Measurements from ENCODE around the gene MSMB. TPM values are rescaled to one million over a fixed set of nuclear protein-coding genes. Genes with fewer than 3 reads are reported as not detected.

MSMB gene
- polyA plus RNA-seq, 1 donor = not detected

GRCh38 chr10:46033602-46034011 lies 12.5 kb downstream of the MSMB start:
- DNase-seq (ENCODE audit: low read depth) = no peak

- no peak for DNase-seq (ENCODE audit: low read depth)
These were observed 14.2 kb downstream of the MSMB start for GRCh38 chr10:46031648-46032532.

DNA sequence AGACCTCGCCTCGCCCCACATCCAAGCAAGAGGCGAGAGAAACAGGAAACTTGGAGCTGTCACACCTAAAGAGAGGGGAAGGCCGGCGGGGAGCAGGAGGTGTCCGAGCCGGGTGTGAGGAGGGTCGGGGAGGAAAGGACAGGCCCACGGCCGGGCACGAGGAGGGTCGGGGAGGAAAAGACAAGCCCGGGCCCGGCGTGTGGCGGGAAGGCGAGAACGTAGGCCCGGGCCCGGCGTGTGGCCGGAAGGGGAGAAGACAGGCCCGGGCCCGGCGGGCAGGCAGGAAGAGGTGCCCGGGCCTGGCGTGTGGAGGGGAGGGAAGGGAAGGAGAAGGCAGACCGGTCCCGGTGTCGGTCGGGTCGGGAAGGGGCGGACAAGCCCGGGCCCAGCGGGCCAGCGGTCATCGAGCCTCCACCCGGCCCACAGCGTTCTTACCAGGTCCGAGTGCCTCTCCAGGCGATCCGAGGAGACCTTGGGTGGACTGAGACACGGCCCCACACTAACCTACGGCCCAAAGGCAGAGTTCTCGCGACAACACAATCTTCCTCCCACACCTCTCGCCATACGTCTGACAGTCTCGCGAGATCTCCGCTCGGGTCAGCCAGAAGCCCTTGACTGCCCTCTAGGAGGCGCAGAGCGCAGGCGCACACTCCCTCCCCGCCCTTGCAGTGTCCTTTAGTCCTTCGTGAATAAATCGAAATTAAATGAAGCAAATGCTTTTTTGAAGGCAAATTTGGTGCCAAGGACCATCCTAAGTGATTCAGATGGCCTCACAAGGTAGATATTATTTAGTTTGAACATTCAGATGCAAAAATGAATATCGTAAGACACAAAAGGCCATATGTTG lies 15.8 kb downstream of the MSMB start, which contains the start of gene NCOA4:
TSS of gene NCOA4 (minus strand) at position 533 of the 847 bp plus-strand sequence. CDS start 13,943 bp downstream, outside the sequence.
- DNase-seq (ENCODE audit: low read depth) = peak; percentile 98

GRCh38 chr10:46029461-46030030 lies 16.5 kb downstream of the MSMB start:
- DNase-seq (ENCODE audit: low read depth) = no peak

DNA sequence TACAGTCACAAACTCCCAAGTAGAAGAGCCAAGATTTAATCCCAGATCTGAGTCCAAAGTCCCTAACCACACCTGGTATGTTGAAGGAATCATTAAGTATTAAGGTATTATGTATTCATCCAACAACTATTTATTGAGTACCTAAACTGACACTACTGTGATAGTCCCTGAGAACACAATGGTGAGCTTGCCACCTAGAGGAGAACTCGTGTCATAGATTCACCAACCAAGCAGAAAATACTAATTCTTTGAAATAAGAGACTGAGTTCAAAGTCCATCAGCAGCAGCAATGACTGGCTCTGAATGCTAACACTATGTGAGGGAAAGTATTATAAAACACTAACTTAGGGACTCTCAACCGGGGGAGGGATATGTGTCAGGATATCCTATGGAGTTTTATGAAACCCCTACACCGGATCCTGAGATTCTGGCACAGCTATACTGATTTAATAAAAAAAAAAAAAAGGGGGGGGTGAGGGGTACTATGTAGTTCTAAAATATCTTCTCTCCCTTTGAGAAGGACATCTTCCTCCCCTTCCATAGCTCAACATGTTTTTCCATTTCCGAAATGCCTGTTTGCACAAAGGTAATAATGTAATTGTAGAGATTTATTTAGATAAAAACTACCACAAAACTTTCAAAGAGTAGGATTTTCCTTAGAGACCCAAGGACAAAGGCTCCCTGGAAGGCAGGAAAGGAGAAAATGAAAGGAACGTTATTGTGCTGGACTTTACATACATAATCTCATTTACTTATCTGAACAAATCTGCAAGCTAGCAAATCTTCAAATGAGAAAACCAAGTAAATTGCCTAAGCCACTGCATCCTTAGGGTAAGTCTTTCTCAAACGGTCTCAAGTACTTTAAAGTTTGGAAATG lies 17.2 kb downstream of the MSMB start:
- no peak for DNase-seq (ENCODE audit: low read depth)

DNA sequence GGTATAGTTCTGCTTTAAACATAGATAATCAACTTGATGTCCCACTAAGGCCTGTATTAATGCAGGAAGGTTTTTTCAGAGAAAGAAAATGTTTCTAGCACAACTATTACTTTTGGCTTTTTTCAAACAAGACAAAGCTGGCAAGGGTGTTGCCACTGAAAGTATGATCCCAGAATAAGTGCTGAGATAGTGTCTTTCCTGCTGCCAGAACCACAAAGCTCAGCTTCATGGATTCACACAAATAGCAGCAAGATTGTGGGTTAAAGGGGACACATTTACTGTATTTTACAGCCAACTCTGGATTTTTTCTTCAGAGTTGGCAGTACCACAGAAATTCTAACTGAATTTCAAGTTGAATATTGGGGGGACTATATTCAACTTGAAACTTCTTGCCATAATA lies 20.0 kb downstream of the MSMB start:
- DNase-seq (ENCODE audit: low read depth) = no peak

DNA sequence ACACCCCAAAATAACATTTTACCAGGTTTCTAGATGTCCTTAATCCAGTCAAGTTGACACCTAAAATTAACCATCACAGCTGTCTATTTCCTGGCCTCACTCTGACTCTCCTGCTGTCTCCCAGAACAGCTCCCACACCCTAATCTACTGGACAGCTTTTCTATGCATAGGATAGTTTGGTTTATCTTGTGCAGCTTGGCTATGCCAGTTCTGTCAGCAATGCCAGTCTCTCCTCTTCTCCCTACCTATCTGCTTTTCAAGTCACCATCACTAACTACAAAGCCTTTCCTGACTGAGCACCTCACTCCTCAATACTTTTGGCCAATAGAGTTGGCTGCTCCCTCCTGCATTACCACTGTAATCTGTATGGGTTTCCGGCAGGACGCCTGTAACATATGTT lies 20.7 kb downstream of the MSMB start:
- DNase-seq (ENCODE audit: low read depth) = no peak

DNA sequence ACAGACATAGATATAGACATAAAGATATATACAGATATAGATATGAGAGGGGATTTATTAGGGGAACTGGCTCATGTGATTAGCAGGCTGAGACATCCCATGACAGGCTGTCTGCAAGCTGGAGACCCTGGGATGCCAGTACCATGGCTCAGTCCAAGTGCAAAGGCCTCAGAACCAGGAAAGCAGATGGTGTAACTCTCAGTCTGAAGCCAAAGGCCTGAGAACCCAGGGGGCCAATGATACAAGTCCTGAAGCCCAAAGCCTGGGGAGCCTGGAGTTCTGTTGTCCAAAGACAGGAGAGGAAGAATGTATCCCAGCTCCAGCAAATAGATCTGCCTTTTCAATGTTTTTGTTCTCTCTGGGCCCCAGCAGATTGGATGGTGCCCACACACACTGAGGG lies 21.1 kb downstream of the MSMB start:
- DNase-seq (ENCODE audit: low read depth) = no peak

DNA sequence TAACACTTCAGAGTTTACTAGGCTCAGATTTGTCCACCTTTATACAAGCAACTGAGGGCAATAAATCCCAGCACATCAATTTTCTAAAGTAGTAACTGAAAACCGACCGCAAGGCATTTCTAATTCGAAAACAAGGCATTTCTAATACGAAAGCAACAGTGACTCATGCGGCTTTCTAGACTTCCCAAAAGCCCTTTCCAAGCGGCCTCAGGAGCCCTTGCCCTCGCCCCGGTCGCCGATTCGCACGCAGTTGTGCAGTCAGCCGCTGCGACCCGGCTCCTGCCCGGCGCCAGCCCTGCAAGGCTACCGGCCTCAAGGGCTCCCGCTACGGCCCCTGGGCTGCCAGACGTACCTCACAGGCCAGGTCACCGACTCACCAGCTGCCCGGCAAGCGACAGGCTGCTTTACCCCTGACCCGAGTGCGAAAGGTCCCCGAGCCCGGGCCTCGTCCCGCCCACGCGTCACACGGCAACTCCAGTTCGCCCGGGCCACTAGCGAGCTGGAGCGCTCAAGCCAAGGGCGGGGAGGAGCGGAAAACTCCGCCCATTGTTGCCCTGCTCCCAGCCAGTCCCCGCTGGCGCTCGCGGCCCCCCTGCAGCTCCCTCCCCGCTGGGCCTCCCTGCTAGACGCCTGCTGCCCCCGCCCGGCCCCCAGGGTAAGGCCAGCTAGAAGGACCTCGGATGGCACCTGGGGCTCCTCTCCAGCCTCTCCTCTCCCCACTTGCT lies 22.9 kb downstream of the MSMB start:
- peak; percentile 44 for DNase-seq (ENCODE audit: low read depth)

GRCh38 chr10:46020344-46020657 lies 25.8 kb downstream of the MSMB start:
- DNase-seq (ENCODE audit: low read depth) = no peak

DNA sequence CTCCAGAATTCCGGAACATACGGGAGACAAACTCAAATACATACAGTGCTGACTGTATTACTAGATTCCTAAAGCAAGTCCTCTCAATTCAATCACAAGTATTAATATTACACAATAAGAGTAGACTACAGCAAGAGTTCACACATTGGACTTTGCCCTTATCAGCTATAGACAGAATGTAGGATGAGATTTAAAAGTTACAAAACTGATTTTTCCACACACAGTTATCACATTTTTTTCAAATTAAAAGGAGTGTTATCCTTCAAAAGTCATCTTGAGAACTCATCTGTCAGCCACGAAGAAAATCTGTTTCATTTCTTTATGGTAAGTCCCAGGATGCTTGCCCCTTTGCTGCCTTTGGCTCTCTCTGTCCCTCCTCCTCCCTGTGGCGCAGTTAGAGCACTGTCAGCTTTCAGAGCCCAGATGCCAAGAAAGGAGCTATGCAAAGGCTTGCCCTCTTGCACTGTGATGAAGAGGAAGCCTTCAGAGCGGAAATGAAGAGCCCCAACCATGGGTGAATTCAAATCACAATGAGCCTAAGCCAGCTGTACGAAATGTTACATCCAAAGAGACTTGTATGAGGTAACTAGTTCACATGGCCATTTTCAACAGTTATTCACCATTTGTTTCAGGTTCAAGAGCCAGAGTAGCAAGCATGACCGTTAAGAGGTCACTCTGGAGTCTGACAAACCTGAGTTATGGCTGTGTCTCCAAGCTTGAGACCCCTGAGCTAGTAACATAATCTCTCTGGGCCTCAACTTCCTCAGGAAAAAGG lies 26.3 kb downstream of the MSMB start:
- no peak for DNase-seq (ENCODE audit: low read depth)

GRCh38 chr10:46019177-46019528 lies 26.9 kb downstream of the MSMB start:
- DNase-seq (ENCODE audit: low read depth) = no peak

DNA sequence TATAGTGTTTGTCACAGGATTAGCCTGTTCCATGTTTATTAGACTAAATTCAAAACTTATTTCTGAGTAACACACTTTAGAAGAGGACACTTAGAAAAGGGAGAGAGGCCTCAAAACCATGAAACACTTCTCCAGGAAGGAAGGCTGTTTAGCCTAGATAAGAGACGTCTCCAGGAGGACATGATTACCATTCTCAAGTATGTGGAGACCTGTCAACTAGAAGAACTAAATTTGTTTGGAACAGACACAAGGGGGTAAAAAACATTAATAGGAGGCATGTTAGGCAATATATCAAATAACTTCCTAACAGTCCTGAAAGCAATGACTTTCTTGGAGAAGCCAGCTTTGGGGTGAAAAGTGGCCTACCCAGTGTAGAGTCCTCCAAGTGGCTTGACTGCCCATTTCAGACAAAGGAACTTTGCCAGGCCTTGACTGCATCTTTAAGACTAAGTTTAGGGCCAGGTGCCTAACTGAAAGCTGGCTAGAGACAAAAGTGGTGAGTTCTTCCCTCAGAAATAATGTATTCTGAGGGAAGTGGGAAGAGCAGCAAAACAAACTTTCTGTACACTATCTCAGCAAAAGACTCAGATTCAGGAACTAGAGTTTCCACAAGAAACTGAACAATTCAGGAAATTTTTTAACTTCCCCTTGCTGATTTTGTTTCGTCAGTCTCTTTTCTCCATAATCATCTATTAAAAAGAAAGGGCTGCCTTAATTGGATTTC lies 27.5 kb downstream of the MSMB start:
- DNase-seq (ENCODE audit: low read depth) = no peak

GRCh38 chr10:46017733-46018132 lies 28.3 kb downstream of the MSMB start:
- no peak for DNase-seq (ENCODE audit: low read depth)

DNA sequence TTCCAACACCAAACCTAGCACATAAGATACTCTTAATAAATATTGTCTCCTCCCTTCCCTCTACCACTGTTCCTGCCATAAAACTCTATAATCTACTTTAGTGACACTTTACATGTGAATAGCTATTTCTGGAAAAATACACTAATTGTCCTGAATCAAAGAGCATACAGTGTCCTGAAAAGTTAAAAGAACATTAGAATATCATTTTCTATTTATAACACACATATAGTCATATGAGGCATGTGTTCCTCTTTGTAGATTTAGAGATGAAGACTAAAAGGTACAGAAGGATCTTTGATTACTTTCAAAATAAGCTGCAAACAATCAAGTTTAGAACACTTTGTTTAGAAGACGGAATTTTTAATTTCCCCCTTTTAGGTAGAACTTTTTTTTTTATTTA lies 29.3 kb downstream of the MSMB start:
- DNase-seq (ENCODE audit: low read depth) = no peak

- DNase-seq (ENCODE audit: low read depth) = no peak
These were observed 29.9 kb downstream of the MSMB start for GRCh38 chr10:46016190-46016589.

DNA sequence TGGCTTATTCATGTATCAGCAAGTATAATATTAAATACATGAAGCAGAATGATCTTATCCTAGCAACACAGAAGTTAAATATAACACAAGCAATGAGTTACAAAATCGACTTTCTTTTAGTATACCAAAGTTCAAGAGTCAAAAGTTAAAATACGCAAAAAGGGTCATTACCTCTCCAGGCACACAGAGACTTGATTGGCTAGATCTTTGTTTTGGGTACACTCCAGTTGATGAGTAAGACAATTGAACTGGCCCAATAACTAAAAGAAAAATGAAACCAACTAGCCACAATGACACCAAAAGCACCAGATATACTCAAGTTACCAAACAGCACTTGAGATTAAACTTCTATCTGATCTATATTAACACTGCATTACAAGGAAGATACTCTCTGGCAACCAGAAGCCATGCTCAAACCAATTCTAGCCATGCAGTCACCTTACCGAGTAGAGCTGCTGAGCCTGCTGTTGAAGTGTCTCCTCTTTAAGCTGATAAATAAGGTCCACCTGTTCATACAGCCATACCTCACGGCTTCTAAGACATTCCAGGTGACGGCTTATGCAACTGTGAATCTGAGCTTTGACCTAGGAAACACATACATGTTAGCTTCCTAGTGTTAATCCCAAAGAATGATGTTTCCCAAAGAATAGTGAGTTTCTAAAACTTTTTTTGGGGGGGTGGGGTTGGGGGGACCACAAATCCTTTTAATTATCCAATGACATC lies 31.2 kb downstream of the MSMB start:
- DNase-seq (ENCODE audit: low read depth) = no peak

DNA sequence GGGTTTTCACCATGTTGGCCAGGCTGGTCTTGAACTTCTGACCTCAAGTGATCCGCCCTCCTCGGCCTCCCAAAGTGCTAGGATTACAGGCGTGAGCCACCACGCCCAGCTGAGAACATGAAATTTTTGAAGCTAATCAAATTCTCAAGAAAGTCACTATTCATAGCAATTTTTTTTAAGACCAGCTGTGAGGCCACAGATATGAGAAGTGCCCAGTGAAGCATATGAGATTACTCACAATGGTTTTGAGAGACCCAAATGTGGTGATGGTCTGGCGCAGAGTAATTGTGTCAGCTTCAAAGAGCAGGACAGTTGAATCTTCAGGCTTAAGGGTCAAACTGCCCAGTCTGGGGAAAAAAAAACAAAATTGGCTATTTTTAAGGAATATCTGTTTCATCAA lies 31.9 kb downstream of the MSMB start:
- DNase-seq (ENCODE audit: low read depth) = no peak

DNA sequence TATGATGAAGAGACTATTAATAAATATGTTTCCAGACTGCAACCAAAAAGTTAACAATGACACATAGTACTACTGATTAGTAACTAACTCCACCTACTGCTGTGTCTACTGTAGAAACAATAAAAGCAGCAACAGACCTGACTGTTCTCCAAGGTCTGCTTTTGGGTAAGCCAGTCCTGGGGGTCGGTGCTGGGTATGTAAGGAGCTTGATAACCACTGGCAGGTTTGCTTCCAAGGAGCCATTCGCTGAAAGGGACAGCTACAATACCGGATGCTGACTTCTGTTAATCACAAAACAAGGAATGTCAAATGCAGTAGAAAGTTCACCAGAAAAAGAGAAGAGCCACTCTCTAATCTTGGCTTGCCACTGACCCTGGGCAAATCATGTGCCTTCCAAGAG lies 33.3 kb downstream of the MSMB start:
- DNase-seq (ENCODE audit: low read depth) = no peak
